HT-29 (cell line): ENCODE measurements around the gene HNRNPAB. TPM values are rescaled to one million over a fixed set of nuclear protein-coding genes. Genes with fewer than 3 reads are reported as not detected.
"Not testable (repeated sequence)": the region's sequence is repeated elsewhere in the genome, so short reads cannot be mapped to it uniquely, and the experiment has no call there.

Source experiments
- DNase-seq: peaks from one replicate; pipeline ENCODE4 v3.0.0-alpha.2; 2015; ENCODE audit warnings: low spot score
- total RNA-seq: library from RNA; depleted of rRNA; stranded (reverse); fragments of >200 nt; shearing (Covaris generic); gene quantifications from 2 replicates; pipeline ENCODE4 v1.2.3, GENCODE V29; 2014; rRNA removed

Gene HNRNPAB
- total RNA-seq, 1 experiment from 2014 or later = 212 TPM

DNA sequence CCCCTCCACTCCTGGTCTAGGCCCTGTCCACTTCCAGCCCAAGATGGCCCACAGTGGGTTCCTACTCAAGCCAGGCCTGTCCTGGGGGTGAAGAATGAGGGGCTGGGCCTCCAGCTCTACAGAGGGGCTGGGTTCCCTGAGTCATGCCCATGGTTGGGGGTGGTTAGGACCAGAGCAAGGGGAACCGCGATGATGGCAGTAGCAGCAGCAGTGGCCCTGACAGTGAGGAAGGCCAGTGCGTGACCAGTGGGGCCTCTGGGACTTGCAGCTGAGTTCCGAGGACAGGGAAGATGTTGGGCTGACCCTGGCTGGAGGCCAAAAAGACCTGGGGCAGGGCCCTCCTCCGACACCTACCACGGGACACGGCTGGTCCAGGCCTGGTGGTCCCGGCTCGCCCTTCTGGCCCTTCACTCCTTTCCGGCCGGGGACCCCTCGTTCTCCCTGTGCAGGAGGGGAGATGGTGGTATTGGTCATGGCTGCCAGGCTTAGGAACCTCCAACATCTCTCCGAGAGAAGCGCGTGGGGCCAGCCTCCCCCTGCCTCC lies 37.4 kb downstream of the HNRNPAB start:
- DNase-seq = no peak

DNA sequence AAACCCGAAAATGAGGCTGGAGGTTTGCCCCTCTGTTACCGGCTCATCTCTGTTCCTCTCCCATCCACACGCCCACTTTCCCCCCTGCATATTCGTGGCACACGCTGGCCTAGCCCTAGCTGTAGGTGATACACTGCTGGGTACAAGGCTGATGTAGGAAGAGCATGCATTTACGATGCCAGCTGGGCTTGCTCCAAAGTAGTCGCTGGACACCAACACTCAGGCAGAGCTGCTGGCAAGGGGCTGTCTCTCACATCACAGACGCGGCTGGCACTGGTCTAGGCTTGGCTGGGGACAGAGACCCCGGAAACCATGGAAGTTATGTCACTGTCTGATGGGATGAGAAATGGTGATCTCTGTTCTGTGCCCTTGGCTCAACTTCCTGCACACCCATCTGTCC lies 38.1 kb downstream of the HNRNPAB start:
- no peak for DNase-seq

DNA sequence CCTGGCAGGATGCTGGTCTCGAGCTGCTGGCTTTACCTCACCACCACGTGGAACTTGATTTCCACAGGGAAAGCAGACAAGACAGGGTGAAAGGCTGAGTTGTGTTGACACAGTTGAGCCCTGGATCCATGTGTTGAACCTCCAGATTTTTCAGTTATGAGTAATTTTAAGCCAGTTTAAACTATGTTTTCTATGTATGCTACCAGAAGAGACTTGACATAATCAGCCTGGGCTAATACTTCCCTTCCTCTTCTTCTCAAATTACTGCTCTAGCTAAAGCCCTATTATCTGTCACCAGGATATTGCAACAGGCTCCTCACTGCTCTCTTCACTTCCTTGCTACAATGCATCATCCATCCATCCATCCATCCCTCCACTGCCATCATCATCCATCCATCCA lies 40.2 kb downstream of the HNRNPAB start:
- DNase-seq = no peak

DNA sequence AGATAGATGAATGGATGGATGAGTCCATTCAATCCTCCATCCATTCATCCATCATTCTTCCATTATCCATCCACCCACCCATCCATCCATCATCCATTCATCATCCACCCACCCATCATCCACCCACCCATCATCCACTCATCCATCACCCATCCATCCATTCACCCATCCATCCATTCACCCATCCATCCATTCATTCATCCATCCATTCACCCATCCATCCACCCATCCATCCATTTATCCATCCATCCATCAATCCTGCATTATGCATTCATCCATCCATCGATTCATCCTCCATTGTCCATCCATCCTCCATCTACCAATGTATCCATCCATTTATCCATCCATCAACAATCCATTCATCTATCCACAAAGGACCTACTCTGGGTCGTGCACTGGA lies 41.1 kb downstream of the HNRNPAB start:
- no peak for DNase-seq

DNA sequence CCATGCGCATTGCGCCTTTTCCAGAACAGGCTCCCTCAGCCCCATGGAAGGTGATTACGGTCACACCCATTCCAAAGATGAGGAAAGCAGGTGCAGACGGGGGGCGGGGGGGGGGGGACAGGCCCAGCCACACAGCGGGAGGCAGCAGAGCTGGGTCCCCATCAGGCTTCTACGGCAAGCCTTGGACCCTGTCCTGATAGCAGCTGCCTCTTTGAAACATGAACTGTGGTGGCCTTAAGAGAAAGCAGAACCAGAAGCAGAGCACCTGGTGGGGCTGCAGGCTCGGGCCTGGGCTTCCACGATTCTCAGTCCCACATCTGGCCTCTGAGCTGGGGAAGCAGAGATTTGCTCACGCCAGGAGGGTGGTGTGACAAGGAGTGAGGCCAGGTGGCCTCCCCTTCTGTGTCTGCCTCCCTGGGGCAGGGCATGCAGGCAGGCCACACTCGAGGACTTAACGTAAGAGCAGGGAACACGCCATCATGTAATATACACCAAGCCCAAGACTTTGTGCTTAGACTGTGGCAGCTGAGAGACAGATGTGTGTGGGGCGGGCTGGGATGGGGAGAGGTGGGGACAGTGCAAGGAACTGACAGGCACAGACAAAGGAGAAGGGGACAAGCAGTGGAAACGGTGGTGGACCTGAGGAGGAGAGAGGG lies 42.4 kb downstream of the HNRNPAB start:
- no peak for DNase-seq

DNA sequence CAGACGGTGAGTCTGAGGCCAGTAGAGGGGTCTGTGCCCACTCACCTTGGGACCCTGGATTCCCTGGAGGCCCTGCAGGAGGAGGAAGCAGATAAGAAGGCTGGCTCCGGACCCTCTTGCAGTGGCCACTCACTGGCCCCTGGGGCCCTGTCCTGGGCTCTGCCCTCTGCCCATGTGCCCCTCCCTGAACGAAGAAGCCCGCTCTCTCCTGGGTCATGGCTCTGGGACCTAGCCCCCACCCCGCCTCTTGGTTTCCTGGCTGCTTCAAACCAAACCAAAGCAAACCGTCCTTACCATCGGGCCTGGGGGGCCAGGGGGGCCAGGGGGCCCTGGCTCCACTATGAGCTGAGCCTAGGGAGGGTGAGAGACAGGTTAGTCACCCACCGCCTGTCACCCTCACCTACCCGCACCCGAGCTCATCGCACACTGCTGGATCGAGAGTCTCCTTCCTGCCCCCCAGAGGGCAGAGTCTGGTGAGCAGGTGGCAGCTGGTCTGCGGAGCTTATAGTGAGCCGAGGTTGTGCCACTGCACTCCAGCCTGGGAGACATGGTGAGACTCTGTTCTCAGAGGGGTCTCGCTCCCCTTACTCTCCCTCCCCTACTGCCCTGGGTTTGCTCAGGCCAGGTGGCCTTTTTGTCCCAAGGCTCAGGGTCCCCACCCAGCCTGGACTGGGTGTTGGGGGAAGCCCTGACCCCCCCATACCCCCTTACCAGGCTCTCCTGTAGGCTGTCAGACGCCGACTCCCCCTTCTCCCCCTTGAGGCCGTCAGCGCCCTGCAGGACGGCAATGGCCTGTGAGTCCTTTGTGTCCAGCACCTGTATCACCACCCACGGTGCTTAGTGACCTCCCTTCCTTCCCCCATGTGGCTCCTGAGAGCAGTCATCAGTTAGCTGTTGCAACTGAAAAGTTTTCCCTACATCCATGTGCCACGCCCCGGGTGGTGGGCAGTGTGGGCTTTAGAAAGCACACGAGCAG lies 43.4 kb downstream of the HNRNPAB start:
- DNase-seq = no peak

DNA sequence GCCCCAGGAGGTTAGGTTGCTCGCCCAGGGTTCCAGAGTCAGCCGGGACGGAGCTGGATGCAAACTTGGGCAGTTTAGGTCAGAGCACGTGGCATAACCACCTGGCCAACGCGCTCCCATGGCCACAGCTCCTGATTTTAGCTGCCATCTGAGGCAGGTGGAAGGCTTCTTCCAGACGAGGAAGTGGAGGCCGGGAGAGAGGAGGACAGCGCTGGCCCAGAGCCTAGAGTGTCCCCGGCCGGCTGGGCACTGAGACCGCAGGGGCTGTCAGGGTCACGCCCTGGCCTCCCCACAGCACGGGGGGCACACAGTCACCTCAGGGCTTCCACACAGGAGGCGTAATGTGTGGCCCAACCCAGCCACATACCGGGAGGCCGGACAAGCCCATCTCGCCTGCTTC lies 44.4 kb downstream of the HNRNPAB start:
- no peak for DNase-seq

DNA sequence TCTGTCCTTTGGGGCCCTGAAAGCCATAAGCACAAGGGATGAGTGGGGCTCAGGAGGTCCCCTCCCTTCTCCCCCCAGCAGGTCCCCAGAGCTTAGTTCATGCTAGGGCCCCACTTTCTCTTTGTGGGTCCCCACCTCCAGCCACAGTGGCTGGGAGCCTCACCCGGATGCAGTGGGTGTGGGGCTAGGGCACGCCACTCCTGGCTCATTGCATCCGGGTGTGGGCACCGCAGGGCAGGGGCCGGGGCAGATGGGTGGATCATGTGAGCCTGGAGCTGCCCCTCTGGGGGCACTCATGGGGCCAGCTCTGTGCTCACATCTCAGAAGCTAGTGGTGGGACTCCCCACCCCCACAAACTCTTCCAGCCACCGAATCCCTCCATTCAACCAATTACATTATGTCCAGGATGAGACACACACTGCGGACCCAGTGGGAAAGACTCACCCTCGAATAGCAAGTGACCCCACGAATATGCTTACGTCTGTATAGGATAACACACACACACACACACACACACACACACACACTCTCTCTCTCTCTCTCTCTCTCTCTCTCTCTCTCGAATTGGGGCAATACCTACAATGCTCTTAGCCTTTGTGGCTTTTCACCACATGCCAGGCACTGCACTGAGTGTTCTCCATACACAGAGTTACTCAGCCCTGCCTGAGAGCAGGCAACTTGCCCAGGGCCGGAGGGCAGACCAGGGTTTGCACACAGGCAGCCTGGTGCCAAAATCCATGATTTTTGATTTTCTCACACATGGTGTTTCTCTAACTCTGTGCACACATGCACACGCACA lies 45.1 kb downstream of the HNRNPAB start:
- no peak for DNase-seq

DNA sequence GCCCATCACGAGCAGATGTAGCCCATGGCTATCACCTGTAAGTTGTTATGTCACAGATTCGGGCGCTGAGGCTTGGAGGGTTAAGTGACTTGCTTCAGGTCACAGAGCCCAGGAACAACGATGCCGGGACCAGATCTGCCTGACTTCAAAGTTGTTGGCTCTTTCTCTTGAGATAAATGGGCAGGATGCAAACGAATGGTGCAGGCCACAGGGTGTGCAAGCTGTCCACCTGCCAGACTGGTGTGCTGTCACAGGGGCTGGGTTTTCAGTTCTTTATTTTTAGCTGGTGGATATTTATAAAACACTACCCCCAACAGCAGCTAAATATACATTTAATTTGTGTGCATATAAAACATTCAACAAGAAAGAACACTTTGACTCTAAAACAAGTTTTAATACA lies 45.9 kb downstream of the HNRNPAB start:
- DNase-seq = no peak

DNA sequence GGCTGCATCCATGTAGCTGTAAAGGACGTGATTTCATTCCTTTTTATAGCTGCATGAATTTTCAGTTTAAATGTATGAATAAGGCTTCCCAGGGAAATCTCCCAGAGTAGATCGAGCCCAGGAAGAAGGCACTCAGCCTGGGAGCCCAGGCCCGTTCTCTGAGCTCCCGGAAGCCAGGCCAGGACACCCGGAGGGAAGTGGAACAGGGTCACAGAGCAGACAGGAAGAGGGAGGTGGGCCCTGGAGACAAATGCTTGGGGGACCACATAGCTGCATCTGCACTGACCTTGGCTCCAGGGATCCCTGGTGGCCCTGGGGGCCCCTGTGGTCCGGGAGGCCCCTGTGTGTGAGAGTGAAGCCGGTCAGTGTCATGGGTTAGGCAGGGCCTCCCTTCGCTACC lies 47.9 kb downstream of the HNRNPAB start:
- no peak for DNase-seq

DNA sequence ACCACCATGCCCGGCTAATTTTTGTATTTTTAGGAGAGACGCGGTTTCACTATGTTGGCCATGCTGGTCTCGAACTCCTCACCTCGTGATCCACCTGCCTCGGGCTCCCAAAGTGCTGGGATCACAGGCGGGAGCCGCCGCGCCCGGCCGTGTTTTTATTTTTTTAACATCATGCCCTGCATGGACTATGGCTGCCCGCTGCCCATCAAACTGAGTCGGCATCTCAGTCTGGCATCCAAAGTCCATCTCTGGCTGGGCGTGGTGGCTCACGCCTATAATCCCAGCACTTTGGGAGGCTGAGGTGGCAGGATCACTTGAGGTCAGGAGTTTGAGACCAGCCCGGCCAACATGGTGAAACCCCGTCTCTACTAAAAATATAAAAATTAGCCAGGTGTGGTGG lies 49.3 kb downstream of the HNRNPAB start:
- not testable (repeated sequence) for DNase-seq

DNA sequence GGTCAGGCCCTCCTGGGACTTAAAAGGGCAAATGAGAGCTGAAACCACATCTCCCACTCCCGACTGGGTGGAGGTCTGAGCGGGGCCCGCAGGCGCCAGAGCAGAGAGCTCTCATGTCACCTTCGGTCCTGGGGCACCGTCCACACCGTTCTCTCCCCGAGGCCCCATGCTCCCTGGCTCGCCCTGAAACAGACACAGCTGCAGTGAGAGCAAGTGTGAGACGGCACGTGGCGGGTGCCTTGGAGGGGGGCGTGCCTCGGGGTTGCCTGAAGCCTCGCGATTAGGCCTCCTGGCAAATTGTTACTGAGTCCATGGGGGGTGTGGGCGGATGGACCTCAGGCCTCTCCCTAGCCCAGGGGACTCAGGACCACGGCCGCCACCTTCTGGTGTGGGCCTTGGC lies 52.4 kb downstream of the HNRNPAB start:
- DNase-seq = no peak

DNA sequence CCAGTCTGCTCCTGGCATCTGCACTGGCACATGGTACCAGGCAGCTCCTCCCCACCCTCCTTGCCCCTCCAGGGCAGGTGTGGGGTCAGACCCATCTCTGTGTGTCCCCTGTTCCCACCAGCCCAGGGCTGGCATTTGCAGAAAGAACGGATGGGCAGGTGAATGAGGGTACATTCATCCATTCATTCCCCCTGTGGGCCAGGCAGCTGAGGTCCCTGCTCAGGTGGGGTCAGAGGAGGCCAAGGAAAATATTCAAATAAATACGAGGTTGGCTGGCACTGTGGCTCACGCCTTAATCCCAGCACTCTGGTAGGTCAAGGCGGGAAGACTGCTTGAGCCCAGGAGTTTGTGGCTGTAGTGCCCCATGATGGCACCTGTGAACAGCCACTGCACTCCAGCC lies 53.3 kb downstream of the HNRNPAB start:
- DNase-seq = no peak

DNA sequence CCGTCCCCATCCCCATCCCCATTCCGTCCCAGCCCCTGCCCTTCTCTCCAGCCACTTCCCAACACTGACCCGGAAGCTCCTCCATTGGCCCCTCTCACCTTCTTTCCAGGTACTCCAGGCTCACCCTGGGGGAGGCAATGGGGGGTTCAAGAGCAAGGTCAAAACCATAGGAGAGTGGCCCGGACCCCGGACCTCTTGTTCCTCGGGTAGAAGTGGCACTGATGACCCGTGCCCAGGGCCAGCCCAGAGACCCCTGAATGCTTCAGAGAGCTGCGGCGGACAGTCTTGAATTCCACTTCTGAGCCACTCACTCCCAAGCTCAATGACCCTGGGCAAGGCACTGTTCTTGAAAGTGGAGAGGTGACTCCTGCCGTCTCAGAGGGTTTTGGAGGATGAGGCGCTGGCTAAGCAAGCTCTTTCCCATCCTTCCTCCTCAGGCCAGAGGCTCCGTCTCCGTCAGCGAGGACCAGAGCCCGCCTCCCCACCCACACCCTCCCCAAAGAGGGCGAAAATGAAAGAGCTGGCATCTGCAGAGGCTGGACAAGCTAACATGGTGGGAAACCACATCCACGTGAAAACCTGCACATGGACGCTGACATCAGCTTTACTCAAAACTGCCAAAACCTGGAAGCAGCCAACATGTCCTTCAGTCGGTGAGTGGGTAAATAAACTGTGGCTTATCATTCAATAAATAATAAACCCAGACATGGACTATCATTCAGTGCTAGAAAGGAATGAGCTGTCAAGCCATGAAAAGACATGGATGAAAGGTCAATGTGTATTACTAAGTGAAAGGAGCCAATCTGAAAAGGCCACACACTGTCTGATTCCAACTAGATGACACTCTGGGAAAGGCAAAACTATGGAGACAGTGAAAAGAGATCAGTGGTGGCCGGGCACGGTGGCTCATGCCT lies 55.5 kb downstream of the HNRNPAB start:
- no peak for DNase-seq

Other genes with a start within 250 kb of the HNRNPAB start
- not detected in 2 replicates for gene PROP1, start 208.3 kb upstream of the HNRNPAB start, total RNA-seq
- 0.39 and 0.81 TPM in 2 replicates for gene N4BP3, start 91.0 kb upstream of the HNRNPAB start, total RNA-seq
- gene RMND5B, start 73.5 kb upstream of the HNRNPAB start, total RNA-seq = 42.0 and 50.0 TPM in 2 replicates
- gene NHP2, start 50.6 kb upstream of the HNRNPAB start, total RNA-seq = 413 and 485 TPM in 2 replicates
- not detected in 2 replicates for gene GMCL2, start 17.2 kb upstream of the HNRNPAB start, total RNA-seq
- gene PHYKPL, start 28.3 kb downstream of the HNRNPAB start, total RNA-seq = 46.0 and 59.0 TPM in 2 replicates